Aorta (tissue), 5 donors: Measurements from ENCODE around the gene ARHGAP27. TPM values are rescaled to one million over a fixed set of nuclear protein-coding genes. Genes with fewer than 3 reads are reported as not detected.

ENCODE experiments used
- ATAC-seq: fragments of 200-7000 bp; cut with Tn5 transposase; one replicate; pipeline ENCODE4 v1.9.1; 2022; ENCODE audit warnings: moderate library complexity; ENCODE audit not compliant: low FRiP score
- DNase-seq, 2 donors: peaks; one replicate each; pipeline ENCODE4 v3.0.0-alpha.2; 2020
- H3K27ac ChIP-seq, 2 donors: one replicate each; pipeline ENCODE4 v1.5.1; 2013; ENCODE audit warnings: low read length in 2 of 2, mild to moderate bottlenecking in 2 of 2, moderate library complexity in 2 of 2, control low read depth in 1 of 2, inconsistent platforms in 1 of 2, low read depth in 1 of 2
- H3K27me3 ChIP-seq, 2 donors: one replicate each; pipeline ENCODE4 v1.6.1; 2013; ENCODE audit warnings: control low read depth in 1 of 2, low read length in 1 of 2, mild to moderate bottlenecking in 1 of 2, moderate library complexity in 1 of 2; ENCODE audit not compliant: insufficient read depth in 2 of 2, control insufficient read depth in 1 of 2
- H3K36me3 ChIP-seq, 2 donors: one replicate each; pipeline ENCODE4 v1.6.1; 2013; ENCODE audit warnings: control low read depth in 1 of 2, low read length in 1 of 2, mild to moderate bottlenecking in 1 of 2; ENCODE audit not compliant: insufficient read depth in 2 of 2, control insufficient read depth in 1 of 2
- H3K4me1 ChIP-seq, 2 donors: one replicate each; pipeline ENCODE4 v1.6.1; 2013; ENCODE audit warnings: low read length in 2 of 2, control low read depth in 1 of 2, mild to moderate bottlenecking in 1 of 2, moderate library complexity in 1 of 2; ENCODE audit not compliant: insufficient read depth in 2 of 2, control insufficient read depth in 1 of 2
- H3K4me3 ChIP-seq, 2 donors: one replicate each; pipeline ENCODE4 v1.5.1; 2013; ENCODE audit warnings: low read length in 2 of 2, control low read depth in 1 of 2, mild to moderate bottlenecking in 1 of 2
- H3K9me3 ChIP-seq: one replicate; pipeline ENCODE4 v1.6.1; 2013; ENCODE audit warnings: mild to moderate bottlenecking, low read length; ENCODE audit not compliant: control insufficient read depth
- WGBS, 2 donors: extraction: QIAGEN DNeasy Blood & Tissue Kit; methylation state at CpG; one replicate each; pipeline ENCODE4 v1.1.7; 2013; 5-methylcytosine and 5-hydroxymethylcytosine counted together
- intact Hi-C, 2 donors: fragments of 100-400 bp; cut with DNase I; formaldehyde crosslinking; loops; one replicate each; pipeline versions ENCODE4 v1.14.2 to v1.15.0; 2022
- polyA plus RNA-seq, 2 donors: library from polyadenylated mRNA; stranded (reverse); fragments of 200-250 nt; gene quantifications; one replicate each; pipeline ENCODE4 v1.2.3, GENCODE V29; 2013
- total RNA-seq, 2 donors: library from RNA; stranded (reverse); fragmentation: NEBNext Ultra II Directional; extraction: Animal tissue kit (Norgen Biotek cat#: 25700); gene quantifications; one replicate each; pipeline ENCODE4 v1.2.1, GENCODE V29; 2021
- donor health status: healthy with polysubstance abuse.
- donor health status: Bipolar disorder and iron deficiency.
- donor health status: DM: no; HTN: no; CAD: no.
- donor health status: DM: no; HTN: no; CAD: no.
- donor health status: DM: yes; HTN: yes; CAD: no.

Gene ARHGAP27
- total and polyA plus RNA-seq, 4 donors: 5.4 to 41.0 (median 13.6) TPM

- ATAC-seq: no peak
- no peaks in the 10 kb centered on the region for H3K9me3 ChIP-seq
- no peaks in the 10 kb centered on the region for H3K36me3 ChIP-seq
- H3K4me1 ChIP-seq: no peaks in the 10 kb centered on the region
- H3K4me3 ChIP-seq: no peak overlapping the region
- WGBS, 2 donors: 84 to 89% methylated on average over 3 of the region's 3 CpGs
- H3K27me3 ChIP-seq: no peaks in the 10 kb centered on the region
- no peak overlapping the region for H3K27ac ChIP-seq
- DNase-seq: peak in 1 of 2 donors; percentile 13
- intact Hi-C loops: no loop called here
These were observed 71.2 kb downstream of the ARHGAP27 start for GRCh38 chr17:45361451-45361850.

GRCh38 chr17:45357364-45357997 is 75.2 kb downstream of the ARHGAP27 start:
- DNase-seq (no peak), ATAC-seq (no peak)
- Histone ChIP-seq H3K4me3 (no peak overlapping the region), H3K4me1 (no peaks in the 10 kb centered on the region), H3K9me3 (no peaks in the 10 kb centered on the region), H3K27me3 (no peaks in the 10 kb centered on the region), H3K36me3 (no peaks in the 10 kb centered on the region), H3K27ac (no peak overlapping the region)
- WGBS, 2 donors: 93 to 97% methylated on average over 5 of the region's 5 CpGs
- intact Hi-C loops: no loop called here

GRCh38 chr17:45355087-45355486 is 77.6 kb downstream of the ARHGAP27 start:
- 55 to 60% methylated on average over 2 of the region's 2 CpGs for WGBS, 2 donors
- Histone ChIP-seq H3K36me3 (no peaks in the 10 kb centered on the region), H3K4me1 (no peaks in the 10 kb centered on the region), H3K27ac (no peak overlapping the region), H3K27me3 (no peaks in the 10 kb centered on the region), H3K4me3 (no peak overlapping the region), H3K9me3 (peaks cover 1% of the 10 kb centered on the region)
- intact Hi-C loops: no loop called here
- ATAC-seq (no peak), DNase-seq (no peak)

GRCh38 chr17:45353043-45353442 is 79.6 kb downstream of the ARHGAP27 start:
- DNase-seq (no peak), ATAC-seq (no peak)
- 88 to 93% methylated on average over 4 of the region's 4 CpGs for WGBS, 2 donors
- Histone ChIP-seq H3K4me3 (no peak overlapping the region), H3K9me3 (peaks cover 1% of the 10 kb centered on the region), H3K4me1 (no peaks in the 10 kb centered on the region), H3K27ac (no peak overlapping the region), H3K36me3 (no peaks in the 10 kb centered on the region), H3K27me3 (no peaks in the 10 kb centered on the region)
- intact Hi-C loops: no loop called here

- no peaks in the 10 kb centered on the region for H3K4me1 ChIP-seq
- H3K9me3 ChIP-seq: peaks cover 1% of the 10 kb centered on the region
- H3K36me3 ChIP-seq: no peaks in the 10 kb centered on the region
- H3K27me3 ChIP-seq: no peaks in the 10 kb centered on the region
- 97% methylated on average over 2 of the region's 2 CpGs for WGBS, 2 donors
- no peak overlapping the region for H3K27ac ChIP-seq
- DNase-seq (no peak), ATAC-seq (no peak)
- intact Hi-C loops: no loop called here
- no peak overlapping the region for H3K4me3 ChIP-seq
These were observed 80.8 kb downstream of the ARHGAP27 start for GRCh38 chr17:45351831-45352230.

GRCh38 chr17:45347444-45347843 is 85.2 kb downstream of the ARHGAP27 start:
- ATAC-seq: no peak
- no peak overlapping the region for H3K27ac ChIP-seq
- H3K9me3 ChIP-seq: peaks cover 1% of the 10 kb centered on the region
- 66 to 69% methylated on average over 5 to 6 of the region's 6 CpGs for WGBS, 2 donors
- no peaks in the 10 kb centered on the region for H3K27me3 ChIP-seq
- intact Hi-C loops: no loop called here
- no peak overlapping the region for H3K4me3 ChIP-seq
- no peak for DNase-seq
- H3K4me1 ChIP-seq: no peaks in the 10 kb centered on the region
- H3K36me3 ChIP-seq: no peaks in the 10 kb centered on the region

GRCh38 chr17:45346216-45347015 is 86.3 kb downstream of the ARHGAP27 start:
- Histone ChIP-seq H3K4me1 (no peaks in the 10 kb centered on the region), H3K27me3 (no peaks in the 10 kb centered on the region), H3K9me3 (no peaks in the 10 kb centered on the region), H3K27ac (no peak overlapping the region), H3K4me3 (no peak overlapping the region), H3K36me3 (no peaks in the 10 kb centered on the region)
- DNase-seq (no peak), ATAC-seq (peak; percentile 69)
- intact Hi-C loops: no loop called here
- WGBS, 2 donors: 66 to 67% methylated on average over 13 of the region's 13 CpGs

GRCh38 chr17:45345554-45346215 is 87.0 kb downstream of the ARHGAP27 start:
- ATAC-seq (peak; percentile 79), DNase-seq (no peak)
- Histone ChIP-seq H3K4me1 (no peaks in the 10 kb centered on the region), H3K27ac (no peak overlapping the region), H3K36me3 (no peaks in the 10 kb centered on the region), H3K4me3 (no peak overlapping the region), H3K27me3 (no peaks in the 10 kb centered on the region), H3K9me3 (no peaks in the 10 kb centered on the region)
- 37 to 43% methylated on average over 3 of the region's 3 CpGs for WGBS, 2 donors
- intact Hi-C loops: no loop called here

- WGBS, 2 donors: 80 to 83% methylated on average over 3 of the region's 3 CpGs
- Histone ChIP-seq H3K4me1 (no peaks in the 10 kb centered on the region), H3K27ac (no peak overlapping the region), H3K27me3 (no peaks in the 10 kb centered on the region), H3K9me3 (no peaks in the 10 kb centered on the region), H3K4me3 (no peak overlapping the region), H3K36me3 (no peaks in the 10 kb centered on the region)
- DNase-seq (no peak), ATAC-seq (no peak)
- intact Hi-C loops: no loop called here
These were observed 87.5 kb downstream of the ARHGAP27 start for GRCh38 chr17:45345246-45345553.
